NCI-H748 (cell line): ENCODE data around the gene TTC7B.
A peak's percentile ranks its signal among the peaks of the same experiment; 100 is the strongest.
"Not testable (repeated sequence)": the region's sequence is repeated elsewhere in the genome, so short reads cannot be mapped to it uniquely, and the experiment has no call there.

Experiments
- DNase-seq: peaks from one replicate; lab custom pipeline; 2025; ENCODE audit not compliant: unreplicated experiment; lab: John Stamatoyannopoulos, UW

TTC7B gene

DNA sequence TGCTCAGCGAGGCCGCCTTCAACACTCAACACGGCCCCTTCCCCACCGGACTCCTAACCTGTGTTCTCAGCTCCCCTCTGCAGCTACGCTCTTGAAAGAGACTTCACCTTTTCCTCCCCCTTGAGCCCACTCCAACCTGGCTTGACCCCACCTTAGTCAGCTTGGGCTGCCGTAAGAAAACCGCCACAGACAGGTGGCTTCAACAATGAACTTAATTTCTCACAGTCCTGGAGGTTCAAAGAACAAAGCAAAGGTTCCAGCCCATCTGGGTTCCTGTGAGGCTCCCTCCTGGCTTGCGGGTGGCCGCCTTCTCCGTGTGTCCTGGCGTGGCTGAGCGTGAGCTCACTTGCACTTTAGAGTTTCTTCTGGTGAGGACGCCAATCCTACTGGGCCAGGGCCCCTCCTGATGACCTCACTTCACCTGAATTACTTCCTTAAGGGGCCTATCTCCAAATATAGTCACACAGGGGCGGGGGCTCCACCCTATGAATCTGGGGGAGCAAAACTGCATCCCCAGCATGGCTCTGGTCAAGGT, 280.6 kb downstream of the TTC7B start:
- DNase-seq = no peak

DNA sequence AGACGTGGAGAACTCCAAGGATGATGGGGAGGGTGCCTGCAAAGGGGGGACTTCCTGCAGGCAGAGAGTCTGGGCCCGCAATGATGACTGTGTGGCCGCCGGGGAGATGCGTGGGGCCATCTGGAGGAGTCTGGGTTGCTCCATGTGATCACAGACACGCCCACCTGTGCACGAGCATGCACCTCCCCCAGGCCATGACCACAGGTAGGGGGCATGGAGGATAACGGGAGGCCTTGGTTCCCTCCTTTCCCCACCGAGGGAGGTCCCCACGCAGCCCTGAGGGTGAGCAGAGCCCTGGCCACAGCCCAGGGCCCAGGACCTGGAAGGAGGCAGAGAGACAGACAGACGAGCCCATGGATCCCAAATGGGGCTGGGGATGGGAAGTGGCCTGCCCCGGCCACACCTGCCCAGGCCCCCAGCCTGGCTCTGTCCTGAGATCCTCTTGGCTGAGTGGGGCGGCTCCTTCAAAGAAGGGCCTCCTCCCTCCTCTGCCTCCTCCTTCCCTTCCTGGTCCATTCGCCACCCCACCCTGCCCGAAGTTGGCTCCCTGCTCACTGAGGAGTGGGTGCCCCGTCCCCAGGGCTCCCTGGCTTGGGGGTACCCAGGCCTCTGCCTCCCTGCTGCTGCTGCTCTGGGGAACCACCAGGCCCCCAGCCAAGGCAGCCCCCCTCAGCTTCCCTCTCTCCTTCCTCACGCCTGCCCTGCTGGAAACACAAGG, 281.2 kb downstream of the TTC7B start:
- no peak for DNase-seq

DNA sequence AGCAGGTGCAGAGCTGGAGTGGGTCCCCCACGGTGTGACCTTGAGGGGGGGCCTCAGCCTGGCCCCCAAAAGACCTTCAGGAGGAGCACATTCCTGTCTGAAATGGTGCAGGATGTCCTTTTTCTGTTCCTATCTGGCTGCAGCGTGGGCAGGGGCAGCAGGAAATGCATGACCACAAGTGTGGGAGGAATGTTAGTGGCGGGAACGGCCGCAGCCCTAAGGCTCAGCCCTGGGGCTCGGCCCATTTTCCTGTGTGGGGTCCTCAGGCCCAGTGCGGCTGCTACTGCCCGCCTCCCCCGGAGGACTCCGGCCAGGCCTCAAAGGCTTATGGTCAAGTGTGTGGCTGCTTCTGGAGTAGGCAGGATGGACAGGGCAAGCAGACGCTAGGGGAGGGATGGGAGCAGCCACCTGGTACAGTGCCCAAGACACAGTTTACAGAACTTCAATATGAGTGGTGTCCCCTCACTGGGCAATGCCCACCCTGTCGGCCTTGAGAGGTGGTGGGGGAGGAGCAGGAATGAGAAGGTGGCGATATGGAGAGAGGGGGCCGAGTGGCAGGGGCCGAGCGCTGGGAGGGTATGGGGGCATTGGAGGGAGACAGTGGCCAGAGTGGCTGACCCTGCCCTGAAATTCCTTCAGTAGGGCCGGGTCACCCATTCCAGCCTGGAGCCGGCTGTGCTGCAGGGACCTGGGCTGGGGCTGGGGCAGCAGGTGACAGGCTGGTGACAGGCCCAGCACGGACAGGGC, 282.0 kb downstream of the TTC7B start:
- no peak for DNase-seq

DNA sequence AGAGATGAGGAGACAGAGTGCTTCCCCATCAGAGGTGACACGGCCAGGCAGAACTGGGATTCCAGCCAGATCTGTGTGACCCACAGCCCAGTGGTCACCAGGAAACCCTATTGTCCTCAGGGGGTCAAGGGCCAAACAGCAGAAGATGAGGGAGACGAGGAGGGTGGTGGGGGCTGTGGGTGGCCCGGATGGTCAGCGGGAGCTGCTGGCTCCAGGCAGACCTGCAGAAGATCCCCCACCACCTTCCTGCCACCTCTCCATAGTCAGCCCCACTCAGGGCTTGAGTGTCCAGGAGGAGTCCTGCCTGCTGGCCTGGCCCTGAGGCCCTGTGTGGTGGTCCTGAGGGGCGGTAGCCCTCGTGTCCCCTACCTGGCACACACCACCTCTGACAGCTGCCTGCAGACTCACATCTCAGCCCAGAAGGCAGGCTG, 282.6 kb downstream of the TTC7B start:
- no peak for DNase-seq

- no peak for DNase-seq
Observed at GRCh38 chr14:90532826-90533525, 283.3 kb downstream of the TTC7B start.

DNA sequence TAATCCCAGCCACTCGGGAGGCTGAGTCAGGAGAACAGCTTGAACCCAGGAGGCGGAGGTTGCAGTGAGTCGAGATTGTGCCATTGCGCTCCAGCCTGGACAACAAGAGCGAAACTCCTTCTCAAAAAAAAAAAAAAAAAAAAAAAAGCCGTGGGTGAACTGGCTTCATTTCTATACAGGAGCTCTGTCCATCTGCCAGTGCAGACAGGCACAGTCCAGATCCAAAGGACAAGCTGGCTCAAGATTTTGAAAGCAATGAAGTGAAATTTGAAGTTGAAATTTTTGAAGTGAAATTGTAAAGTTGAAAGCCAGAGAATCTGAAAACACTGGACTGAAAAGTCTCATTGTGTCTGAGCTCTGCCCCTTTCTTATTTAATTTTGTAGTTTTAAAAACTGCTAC, 284.7 kb downstream of the TTC7B start:
- no peak for DNase-seq

DNA sequence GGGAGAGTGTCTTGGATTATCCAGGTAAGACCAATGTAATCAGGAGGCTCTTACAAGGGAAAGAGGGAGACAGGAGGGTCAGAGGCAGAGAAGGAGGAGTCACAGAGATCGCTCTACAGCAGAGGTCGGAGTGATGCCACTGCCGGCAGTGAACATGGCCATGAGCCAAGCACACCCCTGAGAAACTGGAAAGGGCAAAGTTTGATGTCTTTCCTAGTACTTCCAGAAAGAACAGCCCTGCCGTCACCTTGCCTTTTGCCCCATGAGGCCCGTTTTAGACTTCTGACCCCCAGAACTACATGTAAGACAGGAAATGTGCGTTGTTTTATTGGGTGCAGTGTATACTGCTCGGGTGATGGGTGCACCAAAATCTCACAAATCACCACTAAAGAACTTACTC, 285.7 kb downstream of the TTC7B start:
- DNase-seq = no peak

DNA sequence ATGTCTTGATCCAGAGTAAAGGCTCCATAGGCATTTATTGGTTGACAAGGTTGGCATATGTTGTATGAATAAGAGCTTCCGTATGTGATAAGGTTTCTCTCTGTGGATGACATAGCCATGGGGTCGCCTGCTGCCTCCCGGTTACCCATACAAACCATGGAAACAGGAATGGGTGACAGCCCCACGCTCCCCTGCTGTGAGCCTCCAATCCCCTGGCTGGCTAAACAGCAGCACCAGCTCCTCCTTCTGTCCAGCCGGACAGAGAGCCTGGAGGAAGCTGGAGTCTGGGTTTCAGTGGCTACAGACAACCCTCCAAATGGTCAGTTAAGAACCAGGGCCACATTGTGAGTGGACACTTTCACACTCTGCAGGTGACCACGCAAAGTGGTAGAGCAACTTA, 288.3 kb downstream of the TTC7B start:
- DNase-seq = no peak

DNA sequence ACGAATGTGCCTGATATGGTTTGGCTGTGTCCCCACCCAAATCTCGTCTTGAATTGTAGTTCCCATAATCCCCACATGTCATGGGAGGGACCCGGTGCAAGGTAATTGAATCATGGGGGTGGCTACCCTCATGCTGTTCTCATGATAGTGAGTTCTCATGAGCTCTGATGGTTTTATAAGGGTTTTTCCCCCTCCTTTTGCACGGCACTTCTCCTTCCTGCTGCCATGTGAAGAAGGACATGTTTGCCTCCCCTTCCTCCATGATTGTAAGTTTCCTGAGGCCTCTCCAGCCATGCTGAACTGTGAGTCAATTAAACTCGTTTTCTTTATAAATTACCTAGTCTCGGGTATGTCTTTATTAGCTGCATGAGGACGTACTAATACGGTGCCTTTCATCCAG, 289.7 kb downstream of the TTC7B start:
- DNase-seq = not testable (repeated sequence)

- not testable (repeated sequence) for DNase-seq
Observed at GRCh38 chr14:90525353-90526028, 290.7 kb downstream of the TTC7B start.

DNA sequence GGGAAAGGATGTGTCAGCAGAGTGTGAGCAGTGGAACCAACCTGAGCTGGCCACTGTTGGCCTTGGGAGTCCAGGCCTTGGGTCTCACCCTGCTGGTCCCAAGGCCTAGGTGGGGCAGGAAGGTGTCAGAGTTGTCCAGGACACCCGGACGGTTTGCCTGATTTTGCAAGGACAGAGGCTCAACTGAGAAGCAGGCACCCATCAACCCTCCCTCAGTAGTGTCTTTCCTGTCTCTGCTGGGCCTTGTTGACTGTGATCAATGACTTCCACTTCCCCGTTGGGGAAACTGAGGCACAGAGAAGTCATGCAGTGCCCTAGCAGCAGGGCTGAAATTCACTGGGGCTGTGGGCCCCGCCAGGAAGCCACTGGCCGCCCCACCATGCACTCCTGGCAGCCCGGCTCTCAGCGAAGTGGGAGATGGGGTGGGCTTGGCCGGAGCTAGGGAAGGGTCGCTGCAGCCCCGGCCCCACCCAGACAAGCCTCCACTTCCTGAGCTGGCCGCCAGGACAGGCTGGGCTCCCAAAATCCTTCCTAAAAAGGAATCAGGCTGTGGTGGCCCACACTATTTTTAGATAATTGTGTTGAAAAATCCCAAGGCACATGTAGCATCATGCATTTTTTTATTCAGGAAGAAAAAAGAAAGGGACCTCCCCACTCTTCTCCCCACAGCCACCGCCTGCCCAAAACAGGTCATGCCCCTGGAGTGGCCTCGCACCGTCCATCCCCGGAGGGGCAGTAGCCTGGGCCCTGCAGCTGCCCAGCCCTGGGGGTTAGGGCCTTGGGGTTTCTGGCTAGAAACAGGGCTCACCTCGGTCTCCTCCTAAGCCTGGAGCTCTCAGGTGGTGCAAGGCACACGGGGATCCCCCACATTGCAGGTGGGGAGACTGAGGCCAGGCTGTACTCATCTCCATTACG, 292.0 kb downstream of the TTC7B start:
- DNase-seq = no peak

GRCh38 chr14:90523544-90523943, 292.7 kb downstream of the TTC7B start:
- DNase-seq = no peak

DNA sequence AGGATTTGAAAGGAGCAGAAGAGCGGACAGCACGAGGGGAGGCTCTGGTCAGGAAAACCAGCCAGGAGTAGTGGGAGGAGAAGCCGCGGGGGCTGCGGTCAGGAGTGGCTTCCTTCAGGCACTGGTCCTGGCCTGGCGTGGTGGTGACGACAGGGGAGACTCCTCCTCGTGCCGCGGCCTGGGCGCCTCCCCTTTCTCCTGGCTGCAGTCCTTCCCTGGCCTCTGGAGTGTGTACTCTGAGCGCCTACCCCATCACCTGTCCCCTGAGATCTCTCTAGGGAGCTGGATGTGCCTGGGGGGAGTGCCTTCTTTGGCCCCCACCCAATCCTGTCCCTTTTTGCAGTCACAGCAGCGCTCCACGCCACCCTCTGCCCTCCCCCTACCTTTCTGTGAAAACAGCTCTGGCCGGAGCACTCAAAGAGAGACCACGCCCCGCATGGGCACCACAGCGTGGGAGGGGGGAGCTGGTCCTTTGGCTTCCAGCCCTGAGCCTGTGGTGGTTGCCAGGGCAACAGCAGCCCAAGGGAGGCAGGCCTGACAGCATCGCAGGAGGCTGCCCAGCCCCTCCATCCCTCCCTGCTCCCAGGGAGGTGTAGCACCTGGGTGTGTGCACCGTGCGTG, 293.5 kb downstream of the TTC7B start:
- DNase-seq = peak; percentile 99

DNA sequence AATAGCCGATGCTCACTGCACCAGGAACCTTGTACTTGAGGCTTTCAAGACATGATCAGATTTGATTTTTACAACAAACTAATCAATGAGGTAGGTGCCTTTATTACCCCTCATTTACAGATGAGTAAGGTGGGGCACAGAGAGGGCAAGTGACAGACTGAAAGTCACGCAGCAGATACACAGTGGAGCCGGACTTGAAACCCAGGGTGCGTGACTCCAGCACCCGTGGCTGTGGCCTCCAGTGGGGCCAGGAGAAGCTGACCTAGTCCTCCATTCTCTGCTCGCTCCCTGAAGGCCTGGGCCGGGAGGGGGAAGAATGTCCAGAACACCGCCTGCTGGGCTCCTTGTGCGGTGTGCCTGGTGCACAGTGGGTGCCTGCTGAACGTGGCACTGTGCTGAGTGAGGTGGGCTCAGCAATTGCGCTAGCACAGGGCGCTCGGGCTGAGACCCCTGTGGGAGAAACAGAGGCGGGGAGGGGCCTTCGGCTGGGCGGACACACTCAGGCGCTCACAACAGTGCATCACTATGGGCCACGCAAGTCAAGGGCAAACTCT, 294.2 kb downstream of the TTC7B start:
- DNase-seq = no peak

DNA sequence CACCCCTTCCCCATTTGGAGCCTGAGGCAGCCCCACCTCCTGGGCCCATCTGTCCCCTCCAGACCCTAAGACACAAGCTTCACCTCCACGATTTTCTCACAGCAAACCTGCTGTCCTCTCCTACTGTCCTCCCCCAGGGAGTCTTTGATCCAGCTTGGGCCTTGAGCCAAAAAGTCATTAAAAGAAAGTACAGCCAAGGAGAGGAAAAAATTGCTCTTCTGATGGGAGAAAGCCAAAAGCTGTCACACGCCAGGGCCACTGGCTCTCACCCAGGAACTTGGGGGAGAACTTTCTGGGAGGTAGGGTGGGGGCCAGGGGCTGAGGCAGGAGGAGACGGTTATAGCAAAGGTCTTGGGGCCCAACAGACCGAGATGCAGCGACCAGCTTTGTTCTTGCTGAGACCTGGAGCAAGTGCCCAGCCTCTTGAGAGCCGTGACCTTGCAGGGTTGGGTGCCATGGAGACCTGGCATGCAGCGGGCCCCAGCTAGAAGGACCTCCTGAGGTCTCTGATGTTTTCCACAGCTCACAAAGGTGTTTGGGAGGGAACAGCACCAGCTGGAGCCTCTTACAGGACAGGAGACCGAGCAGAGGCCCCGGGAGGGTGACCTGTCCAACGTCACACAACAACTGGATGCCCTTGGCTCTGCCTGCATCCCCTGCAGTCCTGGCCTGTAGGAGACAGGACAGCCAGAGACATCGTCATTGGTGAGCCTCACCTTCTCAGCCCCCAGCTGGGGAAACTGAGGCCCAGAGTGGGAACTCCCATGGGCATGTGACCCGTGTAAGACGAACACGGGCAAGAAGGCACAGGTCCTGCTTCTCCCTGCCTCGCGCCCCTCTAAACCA, 294.9 kb downstream of the TTC7B start:
- DNase-seq = no peak

DNA sequence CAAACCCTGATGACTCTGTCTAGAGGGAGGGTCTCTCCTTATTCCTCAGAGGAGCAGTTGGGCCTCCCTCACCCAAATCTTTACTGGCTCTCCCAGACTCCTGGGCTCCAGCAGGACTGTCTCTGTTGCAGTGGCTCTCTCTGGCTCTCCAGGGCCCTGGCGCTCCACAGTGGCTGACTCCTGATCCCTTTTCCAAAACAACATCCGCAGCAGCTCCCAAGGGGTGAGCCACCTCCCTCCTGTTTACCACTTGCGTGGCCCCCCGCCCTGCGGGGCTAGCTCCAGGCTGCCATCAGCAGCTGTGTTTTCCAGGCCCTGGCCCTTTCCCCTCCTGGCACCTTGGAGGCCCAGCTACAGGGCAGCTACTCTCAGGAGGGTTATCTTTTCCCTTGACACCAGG, 295.9 kb downstream of the TTC7B start:
- DNase-seq = no peak

DNA sequence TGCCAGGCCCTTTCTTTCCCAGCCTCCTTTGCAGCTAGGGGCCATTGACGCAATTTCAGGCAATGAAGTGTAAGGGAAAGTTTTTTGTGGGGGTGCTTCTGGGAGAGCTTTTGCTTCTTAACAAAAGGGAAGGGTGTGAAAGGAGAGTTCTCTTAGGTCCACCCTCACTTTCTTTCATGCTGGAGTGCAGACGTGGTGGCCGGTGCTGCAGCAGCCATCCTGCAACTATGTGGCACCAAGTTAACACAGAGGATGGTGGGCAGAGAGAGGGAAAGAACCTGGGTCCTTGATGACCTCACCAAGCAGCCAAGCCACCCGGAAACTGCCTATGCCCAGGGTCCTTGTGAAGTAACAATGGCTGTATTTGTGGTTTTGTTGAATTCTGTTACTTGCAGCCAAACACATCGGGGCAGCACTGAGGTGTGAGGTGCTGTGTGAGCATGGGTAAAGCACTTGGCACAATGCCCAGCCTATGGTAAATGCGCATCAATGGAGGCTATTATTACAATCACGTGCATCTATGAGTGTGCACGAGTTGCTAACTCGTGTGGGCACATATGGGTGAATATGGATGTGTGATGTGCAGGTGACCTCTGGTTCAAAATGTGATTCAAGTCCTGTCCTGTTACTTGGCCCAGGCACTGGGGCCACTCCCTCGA, 296.8 kb downstream of the TTC7B start:
- peak; percentile 47 for DNase-seq

GRCh38 chr14:90518941-90519256, 297.3 kb downstream of the TTC7B start:
- DNase-seq = peak; percentile 42
